Fibroblast of mammary gland (primary cell): ENCODE results near the gene TUG1.

Source experiments
- DNase-seq: peaks from one replicate; pipeline ENCODE4 v3.0.0-alpha.2; 2010; ENCODE audit warnings: low read depth
- H3K4me3 ChIP-seq: 2 replicates; pipeline ENCODE4 v1.5.1; 2011; ENCODE audit warnings: low read depth, mild to moderate bottlenecking, low read length, moderate library complexity; ENCODE audit not compliant: control insufficient read depth
- CTCF ChIP-seq: conservative IDR thresholded peaks from 2 replicates; pipeline ENCODE4 v1.5.1; 2011; ENCODE audit warnings: low read depth, low read length, inconsistent platforms; ENCODE audit not compliant: control insufficient read depth, insufficient read depth

Gene TUG1

GRCh38 chr22:30994960-30995359 is 25.9 kb downstream of the TUG1 start:
- no peak overlapping the region for H3K4me3 ChIP-seq
- no peak for DNase-seq
- no peak for TF ChIP-seq CTCF

- H3K4me3 ChIP-seq, result no peak overlapping the region
- no peak for TF ChIP-seq CTCF
- DNase-seq, result no peak
Measured at GRCh38 chr22:30996462-30996861, 27.4 kb downstream of the TUG1 start.

GRCh38 chr22:30998329-30998728 is 29.3 kb downstream of the TUG1 start:
- DNase-seq, result no peak
- H3K4me3 ChIP-seq, result no peak overlapping the region
- no peak for TF ChIP-seq CTCF

- no peak for DNase-seq
- H3K4me3 ChIP-seq, result no peak overlapping the region
- TF ChIP-seq CTCF, result no peak
Measured at GRCh38 chr22:31001124-31001770, 32.2 kb downstream of the TUG1 start.

- no peak overlapping the region for H3K4me3 ChIP-seq
- TF ChIP-seq CTCF, result no peak
Measured at GRCh38 chr22:31005535-31005934, 36.5 kb downstream of the TUG1 start.

GRCh38 chr22:31019191-31019930 is 50.3 kb downstream of the TUG1 start:
- no peak overlapping the region for H3K4me3 ChIP-seq
- TF ChIP-seq CTCF, result no peak
- no peak for DNase-seq

More at GRCh38 chr22:31005535-31005934, 36.5 kb downstream of the TUG1 start:
- no peak for DNase-seq
